ENCODE results near the gene C7orf25.
A peak's percentile ranks its signal among the peaks of the same experiment; 100 is the strongest.
"Not testable (repeated sequence)": the region's sequence is repeated elsewhere in the genome, so short reads cannot be mapped to it uniquely, and the experiment has no call there.

The C7orf25 gene

GRCh38 chr7:42914421-42915045 is 2.7 kb upstream of the C7orf25 start:
- Mint-ChIP-seq H3K27me3 (no peaks in the 10 kb centered on the region), H3K9me3 (no peaks in the 10 kb centered on the region), H3K27ac (peak overlapping the region; percentile 93), H3K4me3 (peak overlapping the region; percentile 44), H3K36me3 (ENCODE audit: low read depth) (peaks cover 82% of the 10 kb centered on the region), H3K4me1 (ENCODE audit: low read depth) (peaks cover 54% of the 10 kb centered on the region)
- no peak for DNase-seq

- H3K36me3 Mint-ChIP-seq (ENCODE audit: low read depth) = peaks cover 79% of the 10 kb centered on the region
- DNase-seq = no peak
- H3K9me3 Mint-ChIP-seq = no peaks in the 10 kb centered on the region
- H3K27ac Mint-ChIP-seq = peak overlapping the region; percentile 93
- H3K27me3 Mint-ChIP-seq = no peaks in the 10 kb centered on the region
- H3K4me1 Mint-ChIP-seq (ENCODE audit: low read depth) = peaks cover 58% of the 10 kb centered on the region
- peak overlapping the region; percentile 44 for H3K4me3 Mint-ChIP-seq
Measured at GRCh38 chr7:42914009-42914408, 2.1 kb upstream of the C7orf25 start.

DNA sequence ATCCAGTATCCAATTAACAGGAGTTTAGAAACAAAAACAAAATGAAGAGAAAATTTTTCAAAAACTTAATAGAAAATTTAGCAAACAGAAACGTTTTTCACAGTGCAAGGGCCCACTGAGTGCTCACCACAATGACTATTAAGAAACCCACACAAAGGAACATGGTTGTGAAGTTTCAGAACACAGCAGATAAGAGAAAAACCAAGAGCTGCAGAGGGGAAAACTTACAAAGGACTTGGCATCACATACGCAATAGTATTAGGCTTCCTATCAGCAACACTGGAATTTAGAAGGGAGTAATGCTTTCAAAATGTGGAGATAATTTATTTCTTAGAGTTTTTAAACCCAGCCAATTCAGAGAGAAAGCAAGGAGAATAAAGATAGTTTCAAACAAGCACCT is 1.7 kb upstream of the C7orf25 start:
- no peaks in the 10 kb centered on the region for H3K9me3 Mint-ChIP-seq

DNA sequence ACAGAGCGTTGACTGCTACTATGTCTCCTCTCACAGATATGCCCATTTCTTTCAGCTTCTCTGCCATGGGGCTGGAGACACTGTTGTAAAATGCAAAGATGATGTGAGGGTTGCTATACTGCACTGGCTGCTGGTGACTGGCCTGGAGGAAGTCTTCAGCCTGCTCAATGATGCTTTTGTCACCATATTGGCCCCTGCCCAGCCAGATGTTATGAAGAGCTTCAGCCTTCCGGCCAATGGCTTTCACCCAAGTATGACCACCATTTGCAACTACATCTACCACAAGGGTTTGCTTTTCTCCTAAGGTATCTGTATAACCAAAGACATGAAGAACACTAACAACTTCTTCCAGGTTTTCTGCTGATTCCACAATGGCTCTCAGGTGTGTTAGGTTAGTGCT is 1.6 kb downstream of the C7orf25 start:
- Mint-ChIP-seq H3K36me3 (ENCODE audit: low read depth) (peaks cover 44% of the 10 kb centered on the region), H3K4me1 (ENCODE audit: low read depth) (peaks cover 63% of the 10 kb centered on the region), H3K4me3 (peak overlapping the region; percentile 91), H3K27ac (no peak overlapping the region), H3K9me3 (no peaks in the 10 kb centered on the region), H3K27me3 (no peaks in the 10 kb centered on the region)
- DNase-seq = no peak

More for the DNA sequence above, 1.7 kb upstream of the C7orf25 start:
- Mint-ChIP-seq H3K36me3 (ENCODE audit: low read depth) (peaks cover 75% of the 10 kb centered on the region), H3K27ac (peak overlapping the region; percentile 93), H3K27me3 (no peaks in the 10 kb centered on the region), H3K4me1 (ENCODE audit: low read depth) (peaks cover 59% of the 10 kb centered on the region), H3K4me3 (peak overlapping the region; percentile 44)
- no peak for DNase-seq

DNA sequence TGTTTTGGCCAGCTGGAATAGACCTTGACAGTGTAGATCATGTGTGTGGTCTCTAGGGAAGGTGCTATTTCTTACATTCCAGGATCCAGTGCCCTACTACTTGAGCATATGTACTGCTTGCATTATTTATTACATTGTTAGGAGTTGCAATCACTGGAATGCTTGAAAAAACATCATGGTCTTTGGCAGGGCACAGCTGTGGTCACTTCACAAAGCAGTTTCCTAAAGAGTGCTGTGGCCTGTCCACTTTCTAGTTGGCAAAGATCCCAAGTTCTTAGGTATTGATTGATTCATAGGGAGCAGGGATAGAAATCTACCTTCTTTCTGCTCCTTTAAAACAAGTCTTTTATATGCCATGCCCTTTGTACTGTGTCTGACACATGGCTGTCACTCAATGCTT is 4.6 kb downstream of the C7orf25 start:
- Mint-ChIP-seq H3K27me3 (no peaks in the 10 kb centered on the region), H3K4me3 (no peak overlapping the region), H3K36me3 (ENCODE audit: low read depth) (peaks cover 22% of the 10 kb centered on the region), H3K27ac (no peak overlapping the region), H3K9me3 (no peaks in the 10 kb centered on the region), H3K4me1 (ENCODE audit: low read depth) (peaks cover 33% of the 10 kb centered on the region)
- no peak for DNase-seq

- H3K9me3 Mint-ChIP-seq = no peaks in the 10 kb centered on the region
- DNase-seq = no peak
- H3K27me3 Mint-ChIP-seq = no peaks in the 10 kb centered on the region
- H3K27ac Mint-ChIP-seq = no peak overlapping the region
- peaks cover 18% of the 10 kb centered on the region for H3K36me3 Mint-ChIP-seq (ENCODE audit: low read depth)
- no peak overlapping the region for H3K4me3 Mint-ChIP-seq
- peaks cover 28% of the 10 kb centered on the region for H3K4me1 Mint-ChIP-seq (ENCODE audit: low read depth)
Measured at GRCh38 chr7:42906181-42906580, 5.7 kb downstream of the C7orf25 start.

DNA sequence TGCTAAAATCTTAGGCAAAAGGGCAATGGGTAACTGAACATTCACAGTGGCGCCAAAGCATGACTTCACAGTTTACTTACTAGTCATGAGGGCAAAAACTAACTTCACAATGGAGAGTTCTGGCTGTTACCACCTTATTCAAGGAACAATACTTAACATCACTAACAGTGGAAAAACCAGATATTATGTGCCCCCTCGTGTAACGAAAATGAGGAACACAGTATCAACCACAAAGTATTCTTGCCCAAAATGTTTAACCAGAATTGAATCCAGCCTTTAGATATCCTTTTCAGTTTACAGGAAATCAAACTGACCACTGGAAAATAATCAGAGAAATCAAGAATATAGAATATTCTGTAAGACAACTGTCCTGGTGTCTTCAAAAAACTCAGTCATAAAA is 9.5 kb downstream of the C7orf25 start:
- Mint-ChIP-seq H3K36me3 (ENCODE audit: low read depth) (no peaks in the 10 kb centered on the region), H3K4me3 (no peak overlapping the region), H3K27ac (no peak overlapping the region), H3K9me3 (peaks cover 2% of the 10 kb centered on the region), H3K4me1 (ENCODE audit: low read depth) (peaks cover 2% of the 10 kb centered on the region), H3K27me3 (no peaks in the 10 kb centered on the region)
- DNase-seq = no peak

DNA sequence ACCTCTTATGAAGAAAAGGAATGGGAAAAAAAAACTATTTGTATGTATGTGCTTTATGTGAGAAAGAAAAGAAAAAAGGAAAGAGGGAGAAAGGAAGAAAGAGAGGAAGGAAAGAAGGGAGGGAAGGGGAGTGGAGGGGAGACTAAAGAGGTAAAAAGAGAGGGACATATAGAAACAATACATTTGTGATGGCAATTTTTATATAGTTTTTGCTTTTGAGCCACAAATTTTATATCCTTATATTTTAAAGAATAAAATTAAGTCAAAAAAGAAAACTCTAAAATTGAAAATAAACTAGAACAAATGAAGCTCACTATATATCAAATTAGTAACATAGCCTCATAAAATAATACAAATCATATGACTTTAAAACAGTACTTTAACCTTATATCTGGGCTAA is 11.0 kb downstream of the C7orf25 start:
- Mint-ChIP-seq H3K4me1 (ENCODE audit: low read depth) (peaks cover 2% of the 10 kb centered on the region), H3K36me3 (ENCODE audit: low read depth) (no peaks in the 10 kb centered on the region), H3K9me3 (peaks cover 7% of the 10 kb centered on the region), H3K27me3 (no peaks in the 10 kb centered on the region), H3K4me3 (no peak overlapping the region), H3K27ac (no peak overlapping the region)
- DNase-seq = no peak

- no peak overlapping the region for H3K4me3 Mint-ChIP-seq
- H3K27ac Mint-ChIP-seq = no peak overlapping the region
Measured at GRCh38 chr7:42893346-42894240, 18.3 kb downstream of the C7orf25 start.

GRCh38 chr7:42886893-42887505 is 24.9 kb downstream of the C7orf25 start:
- H3K9me3 Mint-ChIP-seq = no peaks in the 10 kb centered on the region
- no peaks in the 10 kb centered on the region for H3K36me3 Mint-ChIP-seq (ENCODE audit: low read depth)
- peaks cover 23% of the 10 kb centered on the region for H3K4me1 Mint-ChIP-seq (ENCODE audit: low read depth)
- no peak overlapping the region for H3K27ac Mint-ChIP-seq
- peak overlapping the region; percentile 23 for H3K4me3 Mint-ChIP-seq
- H3K27me3 Mint-ChIP-seq = peaks cover 5% of the 10 kb centered on the region
- no peak for DNase-seq

More at GRCh38 chr7:42893346-42894240, 18.3 kb downstream of the C7orf25 start:
- Mint-ChIP-seq H3K27me3 (peaks cover 5% of the 10 kb centered on the region), H3K9me3 (peaks cover 19% of the 10 kb centered on the region), H3K4me1 (ENCODE audit: low read depth) (peaks cover 8% of the 10 kb centered on the region), H3K36me3 (ENCODE audit: low read depth) (peaks cover 8% of the 10 kb centered on the region)
- DNase-seq = no peak

DNA sequence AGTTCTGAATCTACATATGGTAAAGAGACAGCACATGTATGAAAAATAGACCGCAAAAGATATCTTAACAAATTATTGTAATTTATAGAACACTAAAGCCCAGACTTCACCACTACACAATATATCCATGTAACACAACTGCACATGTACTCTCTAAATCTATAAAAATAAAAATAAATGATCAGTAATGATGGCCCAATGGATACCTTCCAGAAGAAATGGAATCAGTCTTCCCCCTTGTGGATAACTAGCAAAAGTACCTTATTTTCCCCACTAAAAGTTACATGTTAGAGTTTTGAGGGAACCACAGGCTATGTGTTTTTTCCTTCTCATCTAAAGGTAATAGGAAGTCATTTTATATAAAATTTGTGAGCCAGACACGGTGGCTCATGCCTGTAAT is 25.7 kb downstream of the C7orf25 start:
- no peaks in the 10 kb centered on the region for H3K9me3 Mint-ChIP-seq
- peaks cover 23% of the 10 kb centered on the region for H3K4me1 Mint-ChIP-seq (ENCODE audit: low read depth)
- H3K27me3 Mint-ChIP-seq = peaks cover 5% of the 10 kb centered on the region
- no peak overlapping the region for H3K27ac Mint-ChIP-seq
- DNase-seq = no peak
- H3K4me3 Mint-ChIP-seq = no peak overlapping the region
- H3K36me3 Mint-ChIP-seq (ENCODE audit: low read depth) = no peaks in the 10 kb centered on the region

DNA sequence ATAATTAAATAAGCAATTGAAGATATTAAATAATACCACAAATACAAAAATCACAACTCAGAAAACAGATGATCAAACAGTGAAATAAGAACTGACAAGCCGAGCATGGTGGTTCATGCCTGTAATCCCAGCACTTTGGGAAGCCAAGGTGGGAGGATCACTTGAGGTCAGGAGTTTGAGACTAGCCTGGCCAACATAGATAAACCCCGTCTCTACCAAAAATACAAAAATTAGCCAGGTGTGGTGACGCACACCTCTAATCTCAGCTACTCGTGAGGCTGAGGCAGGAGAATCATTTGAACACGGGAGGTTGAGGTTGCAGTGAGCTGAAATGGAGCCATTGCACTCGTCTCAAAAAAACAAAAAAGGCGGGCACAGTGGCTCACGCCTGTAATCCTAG is 26.7 kb downstream of the C7orf25 start:
- peaks cover 23% of the 10 kb centered on the region for H3K4me1 Mint-ChIP-seq (ENCODE audit: low read depth)
- H3K27me3 Mint-ChIP-seq; H3K36me3 Mint-ChIP-seq (ENCODE audit: low read depth); H3K9me3 Mint-ChIP-seq; DNase-seq; H3K4me3 Mint-ChIP-seq; H3K27ac Mint-ChIP-seq: not testable (repeated sequence)

DNA sequence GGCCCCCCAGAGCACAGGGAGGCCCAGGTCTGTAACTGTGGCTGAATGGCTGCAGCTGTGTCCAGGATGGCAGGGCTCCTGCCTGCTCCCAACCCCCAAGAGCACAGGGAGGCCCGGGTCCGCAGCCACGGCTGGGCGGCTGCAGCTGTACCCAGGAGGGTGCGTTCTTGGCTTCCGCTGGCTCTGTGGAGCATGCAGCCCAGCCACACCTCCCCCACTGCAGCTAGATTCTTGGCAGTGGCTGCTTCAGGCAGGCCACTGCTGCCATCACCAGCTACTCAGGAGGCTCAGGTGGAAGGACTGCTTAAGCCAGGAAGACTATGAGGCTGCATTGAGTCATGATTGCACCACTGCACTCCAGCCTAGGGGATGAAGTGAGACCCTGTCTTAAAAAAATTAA is 27.9 kb downstream of the C7orf25 start:
- Mint-ChIP-seq H3K4me3 (no peak overlapping the region), H3K36me3 (ENCODE audit: low read depth) (no peaks in the 10 kb centered on the region), H3K27me3 (peaks cover 2% of the 10 kb centered on the region), H3K4me1 (ENCODE audit: low read depth) (peaks cover 19% of the 10 kb centered on the region), H3K27ac (no peak overlapping the region), H3K9me3 (no peaks in the 10 kb centered on the region)
- DNase-seq = no peak

DNA sequence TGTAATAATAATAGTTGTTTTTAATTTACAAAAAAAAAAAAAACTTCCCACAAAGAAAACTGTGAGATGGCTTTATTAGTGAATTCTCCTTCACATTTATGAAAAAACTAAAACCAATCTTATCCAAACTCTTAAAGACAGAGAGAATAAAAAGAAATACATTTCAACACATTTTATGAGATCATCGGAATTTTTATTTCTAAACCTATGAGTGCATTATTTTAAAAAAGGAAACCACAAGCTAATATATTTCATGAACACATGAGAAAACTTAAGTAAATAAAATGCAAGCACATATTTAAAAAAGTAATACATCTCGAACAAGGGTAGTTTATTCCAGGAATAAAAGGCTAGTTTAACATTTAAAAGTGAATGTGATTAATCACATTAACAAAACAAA is 31.5 kb downstream of the C7orf25 start:
- Mint-ChIP-seq H3K4me1 (ENCODE audit: low read depth) (no peaks in the 10 kb centered on the region), H3K9me3 (no peaks in the 10 kb centered on the region), H3K27ac (no peak overlapping the region), H3K36me3 (ENCODE audit: low read depth) (no peaks in the 10 kb centered on the region), H3K4me3 (no peak overlapping the region), H3K27me3 (peaks cover 8% of the 10 kb centered on the region)
- DNase-seq = no peak

- H3K4me1 Mint-ChIP-seq (ENCODE audit: low read depth) = no peaks in the 10 kb centered on the region
- H3K27me3 Mint-ChIP-seq = peaks cover 12% of the 10 kb centered on the region
- no peaks in the 10 kb centered on the region for H3K9me3 Mint-ChIP-seq
- H3K36me3 Mint-ChIP-seq (ENCODE audit: low read depth) = no peaks in the 10 kb centered on the region
- no peak for DNase-seq
- H3K27ac Mint-ChIP-seq = no peak overlapping the region
- H3K4me3 Mint-ChIP-seq = no peak overlapping the region
Measured at GRCh38 chr7:42878303-42878702, 33.6 kb downstream of the C7orf25 start.
